Fibroblast of pulmonary artery (primary cell): ENCODE measurements around the gene KLHL21.

Experiments
- DNase-seq: peaks from one replicate; pipeline ENCODE4 v3.0.0-alpha.2; 2010; ENCODE audit warnings: low read depth
- H3K4me3 ChIP-seq: replicated peaks from 2 replicates; pipeline ENCODE4 v1.5.1; 2011; ENCODE audit warnings: low read depth, mild to moderate bottlenecking, control low read depth, low read length, moderate library complexity
- CTCF ChIP-seq: IDR thresholded peaks from 2 replicates; pipeline ENCODE4 v1.5.1; 2011; ENCODE audit warnings: mild to moderate bottlenecking, control low read depth, low read length, inconsistent platforms; ENCODE audit errors: missing control alignments

Gene KLHL21

DNA sequence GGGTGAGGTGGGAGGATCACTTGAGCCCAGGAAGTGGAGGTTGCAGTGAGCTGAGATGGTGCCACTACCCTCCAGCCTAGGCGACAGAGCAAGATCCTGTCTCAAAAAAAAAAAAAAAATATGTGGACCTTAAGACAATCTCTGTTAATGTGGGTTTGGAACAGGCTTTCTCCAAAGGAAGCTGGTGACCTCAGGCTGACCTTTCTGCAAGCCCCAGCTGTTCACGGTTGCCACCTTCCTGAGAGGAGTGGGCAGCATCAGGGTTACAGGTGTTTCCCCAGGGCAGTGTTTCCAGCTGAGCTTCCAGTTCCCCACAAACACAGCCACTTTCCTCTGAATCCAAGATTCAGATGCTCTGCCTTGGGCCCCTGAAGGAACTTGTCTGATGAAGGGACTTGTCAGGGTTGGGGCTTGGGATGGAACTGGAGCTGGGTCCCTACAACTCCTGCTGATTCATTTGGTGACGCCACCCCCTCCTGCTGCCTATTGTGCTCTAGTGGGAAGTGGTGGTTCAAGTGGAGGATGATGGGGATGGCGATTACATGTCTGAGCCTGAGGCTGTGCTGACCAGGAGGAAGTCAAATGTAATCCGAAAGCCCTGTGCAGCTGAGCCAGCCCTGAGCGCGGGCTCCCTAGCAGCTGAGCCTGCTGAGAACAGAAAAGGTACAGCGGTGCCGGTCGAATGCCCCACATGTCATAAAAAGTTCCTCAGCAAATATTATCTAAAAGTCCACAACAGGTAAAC is 20.9 kb downstream of the KLHL21 start:
- no peak overlapping the region for H3K4me3 ChIP-seq
- no peak for TF ChIP-seq CTCF
- DNase-seq = no peak

DNA sequence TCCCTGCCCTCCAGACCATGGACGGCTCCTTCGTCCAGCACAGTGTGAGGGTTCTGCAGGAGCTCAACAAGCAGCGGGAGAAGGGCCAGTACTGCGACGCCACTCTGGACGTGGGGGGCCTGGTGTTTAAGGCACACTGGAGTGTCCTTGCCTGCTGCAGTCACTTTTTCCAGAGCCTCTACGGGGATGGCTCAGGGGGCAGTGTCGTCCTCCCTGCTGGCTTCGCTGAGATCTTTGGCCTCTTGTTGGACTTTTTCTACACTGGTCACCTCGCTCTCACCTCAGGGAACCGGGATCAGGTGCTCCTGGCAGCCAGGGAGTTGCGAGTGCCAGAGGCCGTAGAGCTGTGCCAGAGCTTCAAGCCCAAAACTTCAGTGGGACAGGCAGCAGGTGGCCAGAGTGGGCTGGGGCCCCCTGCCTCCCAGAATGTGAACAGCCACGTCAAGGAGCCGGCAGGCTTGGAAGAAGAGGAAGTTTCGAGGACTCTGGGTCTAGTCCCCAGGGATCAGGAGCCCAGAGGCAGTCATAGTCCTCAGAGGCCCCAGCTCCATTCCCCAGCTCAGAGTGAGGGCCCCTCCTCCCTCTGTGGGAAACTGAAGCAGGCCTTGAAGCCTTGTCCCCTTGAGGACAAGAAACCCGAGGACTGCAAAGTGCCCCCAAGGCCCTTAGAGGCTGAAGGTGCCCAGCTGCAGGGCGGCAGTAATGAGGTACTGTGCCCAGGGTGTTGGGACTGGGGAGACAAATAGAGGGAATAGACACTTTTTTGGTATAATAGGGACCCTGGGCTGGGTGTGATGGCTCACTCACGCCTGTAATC is 21.9 kb downstream of the KLHL21 start:
- no peak for DNase-seq
- TF ChIP-seq CTCF = no peak

DNA sequence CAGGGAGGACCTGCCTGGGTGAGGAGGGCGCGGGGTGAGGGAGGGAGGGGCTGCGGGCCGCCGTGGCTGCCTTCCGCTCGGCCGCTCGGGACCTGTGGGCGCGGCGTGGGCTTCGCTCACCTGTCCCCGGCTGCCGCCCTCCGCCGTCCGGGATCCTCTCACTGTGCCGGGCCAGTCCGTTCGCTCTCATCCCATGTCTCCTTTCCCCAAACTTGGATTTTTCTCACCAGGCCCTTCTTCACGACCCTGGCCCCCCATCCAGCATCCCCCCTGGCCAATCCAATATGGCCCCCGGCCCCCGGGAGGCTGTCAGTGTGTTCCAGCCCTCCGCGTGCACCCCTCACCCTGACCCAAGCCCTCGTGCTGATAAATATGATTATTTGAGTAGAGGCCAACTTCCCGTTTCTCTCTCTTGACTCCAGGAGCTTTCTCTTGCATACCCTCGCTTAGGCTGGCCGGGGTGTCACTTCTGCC is 22.5 kb downstream of the KLHL21 start:
- peak overlapping the region; percentile 81 for H3K4me3 ChIP-seq
- no peak for TF ChIP-seq CTCF
- DNase-seq = no peak

More for the DNA sequence above, 21.9 kb downstream of the KLHL21 start:
- peak overlapping the region; percentile 81 for H3K4me3 ChIP-seq

DNA sequence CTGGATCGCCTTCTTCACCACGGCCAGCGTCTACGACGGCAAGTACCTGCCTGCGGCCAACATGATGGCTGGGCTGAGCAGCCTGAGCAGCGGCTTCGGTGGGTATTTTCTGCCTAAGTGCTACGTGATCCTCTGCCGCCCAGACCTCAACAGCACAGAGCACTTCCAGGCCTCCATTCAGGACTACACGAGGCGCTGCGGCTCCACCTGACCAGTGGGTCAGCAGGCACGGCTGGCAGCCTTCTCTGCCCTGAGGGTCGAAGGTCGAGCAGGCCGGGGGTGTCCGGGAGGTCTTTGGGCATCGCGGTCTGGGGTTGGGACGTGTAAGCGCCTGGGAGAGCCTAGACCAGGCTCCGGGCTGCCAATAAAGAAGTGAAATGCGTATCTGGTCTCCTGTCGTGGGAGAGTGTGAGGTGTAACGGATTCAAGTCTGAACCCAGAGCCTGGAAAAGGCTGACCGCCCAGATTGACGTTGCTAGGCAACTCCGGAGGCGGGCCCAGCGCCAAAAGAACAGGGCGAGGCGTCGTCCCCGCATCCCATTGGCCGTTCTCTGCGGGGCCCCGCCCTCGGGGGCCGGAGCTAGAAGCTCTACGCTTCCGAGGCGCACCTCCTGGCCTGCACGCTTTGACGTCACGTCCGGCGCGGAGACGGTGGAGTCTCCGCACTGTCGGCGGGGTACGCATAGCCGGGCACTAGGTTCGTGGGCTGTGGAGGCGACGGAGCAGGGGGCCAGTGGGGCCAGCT is 23.1 kb downstream of the KLHL21 start, which contains the start of gene ZBTB48:
ZBTB48 (plus strand) TSS at position 621 of the 745 bp plus-strand sequence. CDS start 616 bp downstream, outside the sequence.
- TF ChIP-seq CTCF = no peak
- peak within 1 kb of the TSS; percentile 81 for H3K4me3 ChIP-seq
- DNase-seq = peak; percentile 97

- no peak for DNase-seq
- H3K4me3 ChIP-seq = no peak overlapping the region
- TF ChIP-seq CTCF = no peak
These were observed 23.9 kb downstream of the KLHL21 start for GRCh38 chr1:6578624-6579373.
